Esophagus squamous epithelium (tissue), 5 donors: ENCODE results near the gene PGBD5. TPM values are rescaled to one million over a fixed set of nuclear protein-coding genes. Genes with fewer than 3 reads are reported as not detected.

ENCODE experiments used
- DNase-seq: peaks from one replicate; lab custom pipeline; 2025; lab: John Stamatoyannopoulos, UW
- H3K27ac ChIP-seq, 4 donors: fragments of 200-600 bp; sonication (generic); one replicate each; pipeline ENCODE4 v1.5.1; 2016 to 2019; ENCODE audit warnings: mild to moderate bottlenecking in 1 of 4
- H3K27me3 ChIP-seq, 4 donors: fragments of 200-600 bp; sonication (generic); 1 replicate in 3 of 4; 2 replicates in 1 of 4; pipeline versions ENCODE4 v1.5.1 to v1.6.0; 2017 to 2021; ENCODE audit warnings: antibody characterized with exemption in 1 of 4
- H3K36me3 ChIP-seq, 3 donors: fragments of 200-600 bp; sonication (generic); one replicate each; pipeline ENCODE4 v1.5.1; 2016 to 2019
- H3K4me1 ChIP-seq, 3 donors: fragments of 200-600 bp; sonication (generic); one replicate each; pipeline ENCODE4 v1.5.1; 2017 to 2019
- H3K4me3 ChIP-seq, 4 donors: fragments of 200-600 bp; sonication (generic); 1 replicate in 3 of 4; 2 replicates in 1 of 4; pipeline ENCODE4 v1.5.1; 2016 to 2019; ENCODE audit warnings: mild to moderate bottlenecking in 2 of 4, moderate library complexity in 1 of 4
- H3K9me3 ChIP-seq, 3 donors: fragments of 200-600 bp; sonication (generic); one replicate each; pipeline ENCODE4 v1.5.1; 2016 to 2019
- CTCF ChIP-seq, 6 experiments: fragments of 450-650 bp in 4 of 6; fragments of 200-600 bp in 2 of 6; sonication (generic) in 2 of 6; IDR thresholded peaks; one replicate each; pipeline ENCODE4 v1.5.1; 2016 to 2019; ENCODE audit warnings: antibody characterized with exemption in 6 of 6, mild to moderate bottlenecking in 4 of 6, moderate library complexity in 4 of 6
- POLR2A ChIP-seq, 4 donors: fragments of 450-650 bp; IDR thresholded peaks; one replicate each; pipeline ENCODE4 v1.6.1; 2017; ENCODE audit warnings: antibody characterized with exemption in 4 of 4, mild to moderate bottlenecking in 4 of 4, moderate library complexity in 3 of 4
- WGBS, 2 donors: methylation state at CpG; one replicate each; pipeline ENCODE4 v1.1.5; 2018; 5-methylcytosine and 5-hydroxymethylcytosine counted together
- intact Hi-C: fragments of 100-400 bp; cut with DNase I; formaldehyde crosslinking; loops from one replicate; pipeline ENCODE4 v1.15.0; 2022
- total RNA-seq, 4 donors: library from RNA; depleted of rRNA; stranded (reverse); fragments of >200 nt; gene quantifications; one replicate each; pipeline ENCODE4 v1.1.0, GENCODE V29; 2016
- donor health status: DM: yes; HTN: yes; CAD: no.

Gene PGBD5
- total RNA-seq, 4 donors from 2014 or later = under 0.01 to 6.1 (median 3.0) TPM

DNA sequence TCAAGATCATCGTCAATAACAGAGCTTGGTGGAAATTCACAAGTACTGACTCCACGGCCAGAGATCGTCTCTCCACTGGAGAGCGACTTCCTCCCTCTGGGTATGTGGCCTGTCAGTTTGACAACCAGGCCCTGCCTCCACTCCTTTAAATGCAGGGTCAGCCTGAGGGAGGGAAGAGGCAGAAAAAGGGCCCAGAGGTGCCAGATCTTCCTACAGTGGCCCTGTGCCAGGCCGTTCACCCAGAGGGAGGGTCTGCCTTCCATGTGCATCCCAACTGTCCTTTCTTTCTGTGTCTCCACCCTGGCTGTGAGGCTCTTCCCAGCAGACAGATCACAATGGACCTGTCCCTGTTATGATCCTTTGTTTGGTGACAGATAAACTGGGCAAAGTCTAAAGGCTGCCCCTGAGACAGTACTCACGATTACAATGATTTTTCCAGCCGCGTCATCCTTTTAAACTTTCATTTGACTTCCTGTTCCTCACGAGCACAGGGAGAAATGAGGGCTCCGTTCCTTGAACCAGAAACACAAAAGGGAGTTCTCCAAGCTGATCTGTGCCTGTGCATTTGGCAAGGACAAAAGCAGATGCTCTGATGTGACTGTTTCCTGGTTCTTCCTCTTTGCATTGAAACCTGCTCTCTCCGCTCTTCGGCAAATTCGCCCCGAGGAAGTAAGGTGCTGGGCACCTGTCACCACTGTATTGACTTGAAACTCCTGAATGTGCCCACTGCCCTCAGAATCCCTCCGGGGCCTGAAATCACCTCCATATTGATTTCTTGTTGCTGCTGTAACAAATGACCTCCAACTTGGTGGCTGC, 126.7 kb downstream of the PGBD5 start:
- Histone ChIP-seq H3K9me3 (no peaks in the 10 kb centered on the region), H3K4me1 (peaks cover 0 to 9% (median 0%) of the 10 kb centered on the region in 3 donors), H3K27me3 (no peaks in the 10 kb centered on the region), H3K4me3 (no peak overlapping the region), H3K36me3 (no peaks in the 10 kb centered on the region), H3K27ac (no peak overlapping the region)
- WGBS, 2 donors = 75 to 83% methylated on average over 15 of the region's 15 CpGs
- TF ChIP-seq CTCF (IDR thresholded peaks at IDR 0.05) (no peak), POLR2A (IDR thresholded peaks at IDR 0.05) (no peak)
- DNase-seq = no peak
- intact Hi-C loops = no loop called here

- peaks cover 0 to 14% (median 6%) of the 10 kb centered on the region in 3 donors for H3K4me1 ChIP-seq
- peaks cover 0 to 4% (median 0%) of the 10 kb centered on the region in 4 donors for H3K27me3 ChIP-seq
- no peak for DNase-seq
- H3K4me3 ChIP-seq = no peak overlapping the region
- TF ChIP-seq CTCF (IDR thresholded peaks at IDR 0.05) = no peak
- no peak for TF ChIP-seq POLR2A (IDR thresholded peaks at IDR 0.05)
- H3K27ac ChIP-seq = no peak overlapping the region
- H3K9me3 ChIP-seq = no peaks in the 10 kb centered on the region
- H3K36me3 ChIP-seq = no peaks in the 10 kb centered on the region
- intact Hi-C loops = no loop called here
- 61 to 84% methylated on average over 3 of the region's 3 CpGs for WGBS, 2 donors
These were observed 130.8 kb downstream of the PGBD5 start for GRCh38 chr1:230295367-230295766.

GRCh38 chr1:230293390-230293700, 132.8 kb downstream of the PGBD5 start:
- no peak for DNase-seq
- Histone ChIP-seq H3K9me3 (no peaks in the 10 kb centered on the region), H3K4me1 (peaks cover 0 to 14% (median 6%) of the 10 kb centered on the region in 3 donors), H3K27ac (no peak overlapping the region), H3K36me3 (no peaks in the 10 kb centered on the region), H3K27me3 (peaks cover 0 to 11% (median 0%) of the 10 kb centered on the region in 4 donors), H3K4me3 (no peak overlapping the region)
- 48 to 51% methylated on average over 7 of the region's 7 CpGs for WGBS, 2 donors
- intact Hi-C loops = no loop called here
- TF ChIP-seq POLR2A (IDR thresholded peaks at IDR 0.05) (no peak), CTCF (IDR thresholded peaks at IDR 0.05) (no peak)

GRCh38 chr1:230292689-230293389, 133.3 kb downstream of the PGBD5 start:
- H3K36me3 ChIP-seq = no peaks in the 10 kb centered on the region
- no peak for TF ChIP-seq POLR2A (IDR thresholded peaks at IDR 0.05)
- TF ChIP-seq CTCF (IDR thresholded peaks at IDR 0.05) = no peak
- H3K27me3 ChIP-seq = peaks cover 0 to 14% (median 0%) of the 10 kb centered on the region in 4 donors
- DNase-seq = no peak
- no peak overlapping the region for H3K4me3 ChIP-seq
- 31 to 38% methylated on average over 10 to 12 of the region's 12 CpGs for WGBS, 2 donors
- H3K9me3 ChIP-seq = no peaks in the 10 kb centered on the region
- peaks cover 0 to 14% (median 6%) of the 10 kb centered on the region in 3 donors for H3K4me1 ChIP-seq
- intact Hi-C loops = no loop called here
- no peak overlapping the region for H3K27ac ChIP-seq
